ENCODE results near the gene SAXO1. TPM values are rescaled to one million over a fixed set of nuclear protein-coding genes. Genes with fewer than 3 reads are reported as not detected.

SAXO1 gene
- total and polyA plus RNA-seq, 2 experiments from 2014 or later = 0.02 TPM; not detected in 1

DNA sequence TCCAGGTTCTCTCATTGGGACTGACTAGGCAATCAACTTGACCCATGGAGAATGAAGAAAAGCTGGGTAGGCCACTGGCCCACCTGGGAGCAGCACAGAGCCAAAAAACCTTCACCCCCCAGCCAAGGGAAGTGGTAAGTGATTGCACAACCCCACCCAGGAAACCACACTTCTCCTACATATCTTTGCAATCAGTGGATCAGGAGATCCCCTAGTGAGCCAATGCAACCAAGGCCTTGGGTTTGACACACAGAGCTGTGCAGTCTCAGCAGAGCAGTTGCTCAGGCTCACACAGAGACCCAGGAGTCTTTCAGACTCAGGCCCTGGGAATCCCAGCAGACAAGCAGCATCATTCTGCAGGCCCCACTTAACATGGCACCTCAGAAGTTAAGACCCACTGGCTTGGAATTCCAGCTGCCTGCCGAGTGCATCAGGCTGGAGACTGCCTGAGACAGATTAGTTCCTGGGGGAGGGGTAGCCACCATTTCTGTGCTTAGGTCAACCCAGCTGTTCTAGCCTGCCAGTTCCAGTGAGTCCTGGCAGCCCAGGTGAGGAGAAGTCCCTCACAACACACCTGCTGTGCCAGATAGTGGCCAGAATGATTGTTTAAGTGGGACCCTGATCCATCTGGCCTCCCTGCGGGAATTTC, 136.4 kb downstream of the SAXO1 start (continued):
- TF ChIP-seq CTCF (conservative IDR thresholded peaks at IDR 0.05; ENCODE audit: low read depth in 2 of 2) (no peak), JUNB (IDR thresholded peaks at IDR 0.05; ENCODE audit: unreplicated experiment) (no peak), CREB1 (CRISPR knock-in tag; IDR thresholded peaks at IDR 0.05; ENCODE audit: low read depth) (no peak), STAT1 (IDR thresholded peaks at IDR 0.05; ENCODE audit: unreplicated experiment) (no peak), POLR2AphosphoS5 (IDR thresholded peaks at IDR 0.05; ENCODE audit: low read depth) (no peak), NANOG (IDR thresholded peaks at IDR 0.05; ENCODE audit: borderline replicate concordance) (no peak), EZH2 (IDR thresholded peaks at IDR 0.05; ENCODE audit: low read depth, unreplicated experiment) (no peak), ZNF331 (CRISPR knock-in tag; IDR thresholded peaks at IDR 0.05; ENCODE audit: low read depth) (no peak)
- TF ChIP-seq, protein P1, sequence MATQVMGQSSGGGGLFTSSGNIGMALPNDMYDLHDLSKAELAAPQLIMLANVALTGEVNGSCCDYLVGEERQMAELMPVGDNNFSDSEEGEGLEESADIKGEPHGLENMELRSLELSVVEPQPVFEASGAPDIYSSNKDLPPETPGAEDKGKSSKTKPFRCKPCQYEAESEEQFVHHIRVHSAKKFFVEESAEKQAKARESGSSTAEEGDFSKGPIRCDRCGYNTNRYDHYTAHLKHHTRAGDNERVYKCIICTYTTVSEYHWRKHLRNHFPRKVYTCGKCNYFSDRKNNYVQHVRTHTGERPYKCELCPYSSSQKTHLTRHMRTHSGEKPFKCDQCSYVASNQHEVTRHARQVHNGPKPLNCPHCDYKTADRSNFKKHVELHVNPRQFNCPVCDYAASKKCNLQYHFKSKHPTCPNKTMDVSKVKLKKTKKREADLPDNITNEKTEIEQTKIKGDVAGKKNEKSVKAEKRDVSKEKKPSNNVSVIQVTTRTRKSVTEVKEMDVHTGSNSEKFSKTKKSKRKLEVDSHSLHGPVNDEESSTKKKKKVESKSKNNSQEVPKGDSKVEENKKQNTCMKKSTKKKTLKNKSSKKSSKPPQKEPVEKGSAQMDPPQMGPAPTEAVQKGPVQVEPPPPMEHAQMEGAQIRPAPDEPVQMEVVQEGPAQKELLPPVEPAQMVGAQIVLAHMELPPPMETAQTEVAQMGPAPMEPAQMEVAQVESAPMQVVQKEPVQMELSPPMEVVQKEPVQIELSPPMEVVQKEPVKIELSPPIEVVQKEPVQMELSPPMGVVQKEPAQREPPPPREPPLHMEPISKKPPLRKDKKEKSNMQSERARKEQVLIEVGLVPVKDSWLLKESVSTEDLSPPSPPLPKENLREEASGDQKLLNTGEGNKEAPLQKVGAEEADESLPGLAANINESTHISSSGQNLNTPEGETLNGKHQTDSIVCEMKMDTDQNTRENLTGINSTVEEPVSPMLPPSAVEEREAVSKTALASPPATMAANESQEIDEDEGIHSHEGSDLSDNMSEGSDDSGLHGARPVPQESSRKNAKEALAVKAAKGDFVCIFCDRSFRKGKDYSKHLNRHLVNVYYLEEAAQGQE (IDR thresholded peaks at IDR 0.05; ENCODE audit: unreplicated experiment) = no peak
- TF ChIP-seq, protein P2, sequence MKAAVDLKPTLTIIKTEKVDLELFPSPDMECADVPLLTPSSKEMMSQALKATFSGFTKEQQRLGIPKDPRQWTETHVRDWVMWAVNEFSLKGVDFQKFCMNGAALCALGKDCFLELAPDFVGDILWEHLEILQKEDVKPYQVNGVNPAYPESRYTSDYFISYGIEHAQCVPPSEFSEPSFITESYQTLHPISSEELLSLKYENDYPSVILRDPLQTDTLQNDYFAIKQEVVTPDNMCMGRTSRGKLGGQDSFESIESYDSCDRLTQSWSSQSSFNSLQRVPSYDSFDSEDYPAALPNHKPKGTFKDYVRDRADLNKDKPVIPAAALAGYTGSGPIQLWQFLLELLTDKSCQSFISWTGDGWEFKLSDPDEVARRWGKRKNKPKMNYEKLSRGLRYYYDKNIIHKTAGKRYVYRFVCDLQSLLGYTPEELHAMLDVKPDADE (IDR thresholded peaks at IDR 0.05) = no peak

- H3K36me3 ChIP-seq (ENCODE audit: insufficient read depth) = no peaks in the 10 kb centered on the region
- no peak overlapping the region for H3K4me3 ChIP-seq
Measured at GRCh38 chr9:18896004-18896403, 137.0 kb downstream of the SAXO1 start.

More at GRCh38 chr9:18896004-18896403, 137.0 kb downstream of the SAXO1 start:
- no peaks in the 10 kb centered on the region for H3F3A ChIP-seq (replicated peaks; ENCODE audit: low read depth)
- Mint-ChIP-seq H3K36me3 (ENCODE audit: low read depth) (no peaks in the 10 kb centered on the region), H3K27ac (no peak overlapping the region; the same call in 1 of the 2 replicates), H3K4me3 (no peak overlapping the region), H3K27me3 (ENCODE audit: insufficient read depth, low read depth, poor library complexity) (no peaks in the 10 kb centered on the region), H3K9me3 (no peaks in the 10 kb centered on the region; the same call in 2 of the 3 replicates), H3K4me1 (peaks cover 16% of the 10 kb centered on the region)
- DNase-seq (ENCODE audit: low spot score) (no peak), ATAC-seq (no peak)
- no peak overlapping the region for H3K27ac ChIP-seq (ENCODE audit: low read depth)
- TF ChIP-seq, protein P3, sequence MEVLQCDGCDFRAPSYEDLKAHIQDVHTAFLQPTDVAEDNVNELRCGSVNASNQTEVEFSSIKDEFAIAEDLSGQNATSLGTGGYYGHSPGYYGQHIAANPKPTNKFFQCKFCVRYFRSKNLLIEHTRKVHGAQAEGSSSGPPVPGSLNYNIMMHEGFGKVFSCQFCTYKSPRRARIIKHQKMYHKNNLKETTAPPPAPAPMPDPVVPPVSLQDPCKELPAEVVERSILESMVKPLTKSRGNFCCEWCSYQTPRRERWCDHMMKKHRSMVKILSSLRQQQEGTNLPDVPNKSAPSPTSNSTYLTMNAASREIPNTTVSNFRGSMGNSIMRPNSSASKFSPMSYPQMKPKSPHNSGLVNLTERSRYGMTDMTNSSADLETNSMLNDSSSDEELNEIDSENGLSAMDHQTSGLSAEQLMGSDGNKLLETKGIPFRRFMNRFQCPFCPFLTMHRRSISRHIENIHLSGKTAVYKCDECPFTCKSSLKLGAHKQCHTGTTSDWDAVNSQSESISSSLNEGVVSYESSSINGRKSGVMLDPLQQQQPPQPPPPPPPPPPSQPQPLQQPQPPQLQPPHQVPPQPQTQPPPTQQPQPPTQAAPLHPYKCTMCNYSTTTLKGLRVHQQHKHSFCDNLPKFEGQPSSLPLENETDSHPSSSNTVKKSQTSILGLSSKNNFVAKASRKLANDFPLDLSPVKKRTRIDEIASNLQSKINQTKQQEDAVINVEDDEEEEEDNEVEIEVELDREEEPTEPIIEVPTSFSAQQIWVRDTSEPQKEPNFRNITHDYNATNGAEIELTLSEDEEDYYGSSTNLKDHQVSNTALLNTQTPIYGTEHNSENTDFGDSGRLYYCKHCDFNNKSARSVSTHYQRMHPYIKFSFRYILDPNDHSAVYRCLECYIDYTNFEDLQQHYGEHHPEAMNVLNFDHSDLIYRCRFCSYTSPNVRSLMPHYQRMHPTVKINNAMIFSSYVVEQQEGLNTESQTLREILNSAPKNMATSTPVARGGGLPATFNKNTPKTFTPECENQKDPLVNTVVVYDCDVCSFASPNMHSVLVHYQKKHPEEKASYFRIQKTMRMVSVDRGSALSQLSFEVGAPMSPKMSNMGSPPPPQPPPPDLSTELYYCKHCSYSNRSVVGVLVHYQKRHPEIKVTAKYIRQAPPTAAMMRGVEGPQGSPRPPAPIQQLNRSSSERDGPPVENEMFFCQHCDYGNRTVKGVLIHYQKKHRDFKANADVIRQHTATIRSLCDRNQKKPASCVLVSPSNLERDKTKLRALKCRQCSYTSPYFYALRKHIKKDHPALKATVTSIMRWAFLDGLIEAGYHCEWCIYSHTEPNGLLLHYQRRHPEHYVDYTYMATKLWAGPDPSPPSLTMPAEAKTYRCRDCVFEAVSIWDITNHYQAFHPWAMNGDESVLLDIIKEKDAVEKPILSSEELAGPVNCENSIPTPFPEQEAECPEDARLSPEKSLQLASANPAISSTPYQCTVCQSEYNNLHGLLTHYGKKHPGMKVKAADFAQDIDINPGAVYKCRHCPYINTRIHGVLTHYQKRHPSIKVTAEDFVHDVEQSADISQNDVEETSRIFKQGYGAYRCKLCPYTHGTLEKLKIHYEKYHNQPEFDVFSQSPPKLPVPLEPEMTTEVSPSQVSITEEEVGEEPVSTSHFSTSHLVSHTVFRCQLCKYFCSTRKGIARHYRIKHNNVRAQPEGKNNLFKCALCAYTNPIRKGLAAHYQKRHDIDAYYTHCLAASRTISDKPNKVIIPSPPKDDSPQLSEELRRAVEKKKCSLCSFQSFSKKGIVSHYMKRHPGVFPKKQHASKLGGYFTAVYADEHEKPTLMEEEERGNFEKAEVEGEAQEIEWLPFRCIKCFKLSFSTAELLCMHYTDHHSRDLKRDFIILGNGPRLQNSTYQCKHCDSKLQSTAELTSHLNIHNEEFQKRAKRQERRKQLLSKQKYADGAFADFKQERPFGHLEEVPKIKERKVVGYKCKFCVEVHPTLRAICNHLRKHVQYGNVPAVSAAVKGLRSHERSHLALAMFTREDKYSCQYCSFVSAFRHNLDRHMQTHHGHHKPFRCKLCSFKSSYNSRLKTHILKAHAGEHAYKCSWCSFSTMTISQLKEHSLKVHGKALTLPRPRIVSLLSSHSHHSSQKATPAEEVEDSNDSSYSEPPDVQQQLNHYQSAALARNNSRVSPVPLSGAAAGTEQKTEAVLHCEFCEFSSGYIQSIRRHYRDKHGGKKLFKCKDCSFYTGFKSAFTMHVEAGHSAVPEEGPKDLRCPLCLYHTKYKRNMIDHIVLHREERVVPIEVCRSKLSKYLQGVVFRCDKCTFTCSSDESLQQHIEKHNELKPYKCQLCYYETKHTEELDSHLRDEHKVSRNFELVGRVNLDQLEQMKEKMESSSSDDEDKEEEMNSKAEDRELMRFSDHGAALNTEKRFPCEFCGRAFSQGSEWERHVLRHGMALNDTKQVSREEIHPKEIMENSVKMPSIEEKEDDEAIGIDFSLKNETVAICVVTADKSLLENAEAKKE (CRISPR knock-in tag; IDR thresholded peaks at IDR 0.05) = no peak
- TF ChIP-seq ZNF114 (CRISPR knock-in tag; IDR thresholded peaks at IDR 0.05) (no peak), ZNF331 (CRISPR knock-in tag; IDR thresholded peaks at IDR 0.05; ENCODE audit: low read depth) (no peak)
- H3K4me1 ChIP-seq (ENCODE audit: insufficient read depth) = peaks cover under 1% of the 10 kb centered on the region; the same call in 1 of the 2 replicates
- no peaks in the 10 kb centered on the region for H3K27me3 ChIP-seq (ENCODE audit: insufficient read depth)
- no peaks in the 10 kb centered on the region for H3K79me2 ChIP-seq (replicated peaks; ENCODE audit: insufficient read depth)
- peaks cover 6% of the 10 kb centered on the region for H3K9me2 ChIP-seq (ENCODE audit: insufficient read depth)
- no peak overlapping the region for H2AFZ ChIP-seq
- no peak overlapping the region for H3K4me2 ChIP-seq
- H4K20me1 ChIP-seq (replicated peaks; ENCODE audit: insufficient read depth) = no peaks in the 10 kb centered on the region

Data from GM23338 (cell line).